NCI-H82 (cell line): Measurements from ENCODE around the gene OR10AG1.

ENCODE experiments used
- DNase-seq: peaks from one replicate; lab custom pipeline; 2025; lab: John Stamatoyannopoulos, UW

OR10AG1 gene

GRCh38 chr11:55969845-55970244 lies at the start of gene OR10AG1:
Gene OR10AG1 (minus strand): TSS chr11:55969945. CDS start chr11:55969907, 38 bp downstream.
- no peak for DNase-seq

GRCh38 chr11:56013805-56014204 lies 44.1 kb upstream of the OR10AG1 start:
- no peak for DNase-seq

- DNase-seq: no peak
Observed at GRCh38 chr11:56010716-56011115, 41.0 kb upstream of the OR10AG1 start.

GRCh38 chr11:55994525-55994924 lies 24.8 kb upstream of the OR10AG1 start, which contains the start of gene OR5F1:
Gene OR5F1 (minus strand): TSS chr11:55994625. CDS start chr11:55994625, 0 bp downstream.
- DNase-seq: no peak

- DNase-seq: no peak
Observed at GRCh38 chr11:55970935-55971334, 1.2 kb upstream of the OR10AG1 start.

GRCh38 chr11:55967914-55968313 lies 1.8 kb downstream of the OR10AG1 start:
- DNase-seq: no peak

- no peak for DNase-seq
Observed at GRCh38 chr11:55966391-55966790, 3.4 kb downstream of the OR10AG1 start.

- no peak for DNase-seq
Observed at GRCh38 chr11:55956521-55956920, 13.2 kb downstream of the OR10AG1 start.

- DNase-seq: no peak
Observed at GRCh38 chr11:55949330-55949729, 20.4 kb downstream of the OR10AG1 start.

GRCh38 chr11:55942785-55943392 lies 26.9 kb downstream of the OR10AG1 start:
- DNase-seq: peak; percentile 53

GRCh38 chr11:55936300-55936699 lies 33.4 kb downstream of the OR10AG1 start, which contains the start of gene OR5I1:
Gene OR5I1 (minus strand): TSS chr11:55936400. CDS start chr11:55936400, 0 bp downstream.
- no peak for DNase-seq

GRCh38 chr11:55920537-55920936 lies 49.2 kb downstream of the OR10AG1 start:
- no peak for DNase-seq
